Embryonic facial prominence (tissue), 1 donor: ENCODE measurements around the gene TBCD.

Experiments used
- DNase-seq: peaks from one replicate; pipeline ENCODE4 v3.0.0-alpha.2; 2016; ENCODE audit errors: extremely low spot score

The TBCD gene

DNA sequence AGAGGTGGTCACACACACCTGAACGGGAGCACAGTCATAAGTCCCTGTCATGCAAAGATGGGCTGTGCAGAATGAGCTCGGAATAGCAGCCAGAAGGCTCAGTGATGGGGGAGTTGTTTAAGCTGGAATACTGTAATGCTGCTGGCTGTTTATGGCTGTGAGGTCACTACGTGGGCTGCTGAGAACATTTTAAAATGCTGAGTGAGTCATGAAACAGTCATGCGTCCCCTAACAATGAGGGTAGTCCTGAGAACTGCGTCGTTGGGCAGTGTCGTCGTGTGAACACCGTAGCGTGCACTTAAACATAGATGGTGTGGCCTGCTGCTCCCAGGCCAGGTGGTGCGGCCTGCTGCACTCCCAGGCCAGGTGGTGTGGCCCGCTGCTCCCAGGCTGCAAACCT lies 39.7 kb downstream of the TBCD start:
- no peak for DNase-seq

DNA sequence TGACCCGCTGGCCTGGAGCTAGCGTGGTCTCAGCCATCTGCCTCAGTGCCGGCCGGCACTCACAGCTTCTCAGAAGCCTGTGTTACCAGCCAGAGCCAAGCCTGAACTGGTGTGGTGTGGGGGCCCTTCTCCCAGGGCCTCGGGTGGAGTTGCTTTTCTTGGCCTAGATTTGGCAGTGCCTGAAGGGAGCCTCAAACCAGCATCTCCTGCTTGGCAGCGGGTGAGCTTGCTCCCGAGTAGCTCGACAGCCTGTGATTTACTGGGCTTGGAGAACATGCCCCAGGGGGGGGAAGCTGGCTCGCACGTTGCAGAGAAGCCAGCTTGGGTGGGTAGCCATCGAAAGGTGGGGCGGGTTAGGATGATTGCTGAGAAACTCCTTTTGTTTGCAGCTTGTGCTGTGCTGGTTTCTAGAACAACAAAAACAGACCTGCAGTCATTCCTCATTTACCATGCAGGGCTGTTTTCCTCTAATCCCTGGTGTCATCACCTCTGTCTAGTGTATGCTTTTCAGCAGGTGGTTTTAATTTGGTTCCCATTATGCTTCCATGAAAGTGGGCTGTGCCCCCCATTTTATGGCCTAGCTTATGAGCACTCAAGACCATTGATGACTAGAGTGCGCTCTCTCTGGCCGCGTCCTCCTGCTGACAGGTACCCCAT lies 42.2 kb downstream of the TBCD start:
- DNase-seq: no peak

DNA sequence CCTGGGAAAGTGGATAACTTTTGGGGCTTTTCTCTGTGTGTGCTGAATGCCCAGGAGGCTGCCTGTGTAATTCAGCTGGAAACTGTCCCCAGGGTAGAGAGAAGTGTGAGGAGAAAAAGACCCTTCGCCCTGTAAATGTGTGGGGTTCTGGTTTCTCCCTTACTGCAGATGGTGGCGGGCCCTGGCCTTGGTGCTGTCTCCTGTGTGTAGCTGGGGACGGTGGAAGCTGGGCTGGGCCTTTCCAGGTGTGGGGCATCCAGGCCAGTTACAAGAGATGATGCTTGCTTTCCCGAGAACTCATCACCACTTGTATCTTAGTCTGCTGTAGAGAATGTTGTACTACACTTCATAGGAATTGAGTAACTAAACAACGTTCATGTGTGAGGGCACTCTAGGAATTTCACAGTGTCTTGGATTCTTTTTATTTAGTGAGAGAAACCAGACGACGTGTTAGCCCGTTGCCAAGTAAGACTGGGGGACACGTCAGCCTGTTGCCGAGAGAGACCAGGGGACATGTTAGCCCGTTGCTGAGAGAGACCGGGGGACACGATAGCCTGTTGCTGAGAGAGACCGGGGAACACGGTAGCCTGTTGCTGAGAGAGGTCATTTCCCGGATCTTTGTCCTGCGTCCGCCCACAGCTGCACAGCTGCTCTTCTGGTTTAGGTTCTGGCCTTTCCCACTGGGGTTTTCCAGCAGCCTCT lies 43.1 kb downstream of the TBCD start:
- no peak for DNase-seq

DNA sequence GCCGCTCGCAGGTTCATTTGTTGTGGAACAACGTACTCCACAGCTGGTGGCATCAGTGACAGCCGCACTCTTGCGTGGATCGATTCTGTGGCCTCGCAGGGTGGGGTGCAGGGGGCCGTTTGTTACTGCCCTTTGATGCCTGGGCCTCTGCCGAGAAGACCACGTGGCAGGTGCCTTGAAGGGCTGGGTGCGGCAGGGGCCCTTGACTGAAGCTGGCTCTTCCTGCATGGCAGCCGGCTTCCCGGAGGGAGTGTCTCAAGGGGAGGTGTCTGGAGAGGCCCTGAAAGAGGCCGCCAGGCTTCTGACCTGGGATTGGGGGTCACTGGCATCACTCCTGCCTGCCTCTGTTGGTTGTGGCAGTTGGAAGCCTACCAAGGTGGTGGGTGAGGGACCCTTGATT lies 43.8 kb downstream of the TBCD start:
- no peak for DNase-seq

DNA sequence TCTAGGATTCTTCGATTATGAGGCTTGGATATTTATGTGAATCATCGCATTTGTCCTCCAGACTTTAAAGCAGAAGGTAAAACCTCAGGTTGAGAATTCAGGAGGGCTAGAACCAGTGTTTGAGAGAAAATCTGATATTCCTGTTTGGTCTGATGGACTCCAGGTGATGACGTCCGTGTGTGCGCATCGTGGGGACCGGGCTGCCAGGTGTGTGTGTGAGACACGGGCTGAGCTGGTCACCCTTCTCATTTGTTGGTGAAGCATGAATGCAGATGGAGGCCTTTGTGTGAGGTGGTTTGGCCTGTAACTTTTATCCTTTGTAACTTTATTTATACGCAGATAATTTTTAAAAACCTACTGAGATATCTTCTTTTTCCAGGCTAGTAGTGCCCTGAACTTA lies 45.2 kb downstream of the TBCD start:
- DNase-seq: no peak

DNA sequence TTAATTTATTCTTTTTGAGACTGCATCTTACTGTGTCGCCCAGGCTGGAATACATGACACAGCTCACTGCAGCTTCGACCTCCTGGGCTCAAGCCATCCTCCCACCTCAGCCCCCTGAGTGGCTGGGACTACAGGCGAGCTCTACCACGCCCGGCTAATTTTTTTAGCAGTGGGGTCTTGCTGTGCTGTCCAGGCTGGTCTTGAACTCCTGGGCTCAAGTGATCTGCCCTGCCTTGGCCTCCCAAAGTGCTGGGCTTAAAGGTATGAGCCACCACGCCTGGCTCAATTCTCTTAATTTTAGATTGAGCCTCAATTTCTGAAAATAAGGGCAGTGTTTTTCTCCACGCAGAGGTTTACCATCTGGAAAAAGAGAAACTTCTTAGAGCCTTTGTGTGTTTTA lies 46.9 kb downstream of the TBCD start:
- no peak for DNase-seq

DNA sequence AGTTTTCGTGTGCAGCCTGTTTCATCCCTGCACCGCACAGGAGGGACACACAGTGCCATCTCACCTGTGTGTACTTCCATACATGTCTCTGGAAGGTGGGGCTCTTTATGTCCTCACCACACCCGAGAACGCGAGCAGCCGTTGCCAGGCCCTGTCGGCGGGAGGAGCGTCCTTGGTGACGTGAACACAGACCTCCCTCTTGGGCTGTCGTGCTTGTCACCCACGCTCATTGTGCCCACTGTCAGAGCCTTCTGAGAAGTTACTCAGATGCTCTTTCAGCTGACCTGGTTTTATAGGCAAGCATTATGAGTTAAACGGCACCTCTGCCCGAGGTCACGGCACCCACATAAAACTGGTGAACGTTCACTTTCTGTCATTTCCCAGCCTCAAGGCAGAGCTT lies 47.7 kb downstream of the TBCD start:
- DNase-seq: no peak

DNA sequence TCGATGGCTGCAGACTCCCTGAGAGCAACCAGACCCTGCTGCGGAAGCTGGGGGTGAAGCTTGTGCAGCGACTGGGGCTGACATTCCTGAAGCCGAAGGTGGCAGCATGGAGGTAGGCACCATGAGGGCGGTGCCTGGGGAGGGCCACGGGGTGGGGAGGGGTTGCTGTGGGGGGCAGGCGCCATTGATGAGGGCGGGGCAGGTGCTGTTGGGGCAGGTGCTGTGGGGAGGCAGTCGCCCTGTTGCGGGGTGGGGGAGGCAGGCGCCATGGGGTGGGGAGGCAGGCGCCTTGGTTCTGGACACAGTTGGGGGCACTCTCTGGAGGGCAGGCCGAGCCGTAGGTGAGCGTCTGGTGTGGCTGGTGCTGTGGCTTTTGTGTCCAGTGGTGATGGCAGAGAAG lies 49.0 kb downstream of the TBCD start:
- no peak for DNase-seq

DNA sequence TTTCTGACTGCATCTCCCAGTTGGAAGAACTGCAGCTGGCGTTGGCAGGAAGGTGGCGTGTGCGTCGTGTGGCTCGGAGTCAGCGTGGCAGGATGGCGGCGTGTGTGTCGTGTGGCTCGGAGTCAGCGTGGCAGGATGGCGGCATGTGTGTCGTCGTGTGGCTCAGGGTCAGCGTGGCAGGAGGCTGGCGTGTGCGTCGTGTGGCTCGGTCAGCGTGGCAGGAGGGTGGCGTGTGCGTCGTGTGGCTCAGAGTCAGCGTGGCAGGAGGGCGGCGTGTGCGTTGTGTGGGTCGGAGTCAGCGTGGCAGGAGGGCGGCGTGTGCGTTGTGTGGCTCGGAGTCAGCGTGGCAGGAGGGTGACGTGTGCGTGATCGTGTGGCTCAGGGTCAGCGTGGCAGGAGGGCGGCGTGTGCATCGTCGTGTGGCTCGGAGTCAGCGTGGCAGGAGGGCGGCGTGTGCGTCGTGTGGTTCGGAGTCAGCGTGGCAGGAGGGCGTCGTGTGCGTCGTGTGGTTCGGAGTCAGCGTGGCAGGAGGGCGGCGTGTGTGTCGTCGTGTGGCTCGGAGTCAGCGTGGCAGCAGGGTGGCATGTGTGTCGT lies 49.6 kb downstream of the TBCD start:
- no peak for DNase-seq

DNA sequence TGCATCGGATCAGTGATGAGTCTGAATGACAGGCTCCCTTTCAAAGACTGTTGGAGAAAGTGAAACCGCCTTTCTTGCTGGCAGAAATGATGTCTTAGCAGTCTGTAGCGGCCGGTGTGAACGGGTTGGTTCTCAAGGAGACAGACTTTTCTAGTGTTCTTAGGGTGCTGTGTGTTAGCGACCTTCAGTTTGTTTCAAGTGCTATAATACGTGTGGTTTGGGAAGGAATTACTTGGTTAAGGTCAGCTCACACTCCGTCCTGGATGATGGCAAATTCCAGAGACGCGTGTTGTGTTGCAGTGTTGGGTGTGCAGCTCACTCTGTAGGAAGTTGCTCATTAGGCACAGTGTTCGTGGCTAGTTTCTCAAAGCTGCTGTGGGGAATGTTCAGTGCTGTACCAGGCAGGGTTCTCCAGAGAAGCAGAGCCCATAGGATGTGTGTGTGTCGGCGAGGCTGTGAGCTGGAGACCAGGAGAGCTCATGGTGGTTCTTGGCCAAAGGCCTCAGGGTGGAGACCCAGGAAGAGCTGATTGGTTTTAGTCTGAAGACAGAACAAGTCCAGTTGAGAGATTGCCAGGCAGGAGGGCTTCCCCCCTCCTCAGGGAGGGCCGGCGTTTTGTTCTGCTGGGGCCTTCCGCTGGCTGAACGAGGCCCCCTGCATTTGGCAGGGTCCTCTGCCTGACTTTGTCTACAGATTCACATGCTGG lies 50.4 kb downstream of the TBCD start:
- no peak for DNase-seq

DNA sequence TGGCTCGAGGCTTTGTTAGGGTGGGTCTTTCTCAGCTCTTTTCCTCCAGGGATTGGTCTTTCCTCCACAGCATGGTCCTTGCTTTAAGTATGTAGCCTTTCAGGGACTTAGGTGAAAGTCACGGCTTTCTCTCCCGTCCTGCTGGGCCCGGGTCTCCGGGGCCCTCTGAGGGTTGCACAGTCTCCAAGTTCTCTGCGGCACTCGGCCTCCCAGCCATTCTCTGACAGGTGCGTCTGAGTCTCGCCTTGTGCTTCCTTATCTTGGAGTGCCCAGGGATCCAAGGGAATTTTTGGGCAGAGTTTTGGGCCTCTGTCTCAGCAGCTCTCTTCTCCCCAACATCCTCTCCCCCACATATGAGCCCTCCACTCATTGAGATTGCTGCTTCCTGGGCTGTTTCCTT lies 51.3 kb downstream of the TBCD start:
- DNase-seq: no peak

DNA sequence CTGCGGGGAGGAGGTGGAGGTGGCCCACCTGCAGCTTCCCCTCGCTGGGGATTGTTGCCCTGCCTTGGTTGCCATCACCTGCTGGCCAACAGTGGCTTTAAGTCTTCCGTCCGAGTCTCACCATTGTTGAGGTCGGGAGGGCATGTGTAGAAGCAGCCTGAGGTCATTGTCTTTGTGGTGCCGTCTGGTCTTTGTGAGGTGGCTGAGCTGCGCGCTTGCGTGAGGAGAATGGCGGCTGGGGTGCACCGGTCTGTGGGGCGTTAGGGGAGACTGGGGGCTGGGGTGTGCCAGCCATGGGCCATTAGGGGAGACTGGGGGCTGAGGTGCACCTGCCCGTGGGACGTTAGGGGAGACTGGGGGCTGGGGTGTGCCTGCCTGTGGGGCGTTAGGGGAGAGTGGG lies 51.7 kb downstream of the TBCD start:
- no peak for DNase-seq

DNA sequence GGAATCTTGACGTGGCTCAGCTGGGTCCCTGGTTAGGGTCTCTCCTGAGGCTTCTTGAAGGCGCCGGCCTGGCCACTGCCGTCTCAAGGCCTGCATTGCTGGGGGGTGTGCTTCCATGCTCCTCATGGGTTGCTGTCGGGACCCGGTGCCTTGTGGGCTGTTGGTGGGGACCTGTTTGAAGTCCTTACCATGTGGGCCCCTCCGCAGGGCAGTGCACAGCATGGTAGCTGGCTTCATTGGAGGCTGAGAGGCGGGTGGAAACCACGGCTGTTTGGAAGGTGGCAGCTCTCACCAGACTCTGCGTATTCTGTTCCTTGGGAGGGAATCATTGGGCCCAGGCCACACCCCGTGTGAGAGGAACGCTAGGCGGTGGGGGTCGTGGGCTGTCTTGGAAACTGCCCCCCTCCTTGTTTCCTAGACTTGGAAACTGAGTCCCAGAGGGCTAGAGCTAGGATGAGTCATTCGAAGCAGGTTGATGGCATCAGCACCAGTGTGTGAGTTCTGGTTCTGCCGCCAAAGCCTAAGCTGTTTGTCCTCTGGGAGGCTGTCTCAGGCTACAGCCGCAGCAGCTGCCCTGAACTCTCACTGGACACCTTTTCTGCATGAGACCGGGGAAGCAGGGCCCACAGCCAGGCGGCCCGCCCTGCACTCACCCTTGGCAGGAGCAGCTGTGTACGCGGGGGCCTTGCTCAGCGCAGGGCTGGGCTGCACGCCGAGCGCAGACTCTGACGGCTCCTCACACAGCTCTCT lies 52.8 kb downstream of the TBCD start:
- DNase-seq: no peak

DNA sequence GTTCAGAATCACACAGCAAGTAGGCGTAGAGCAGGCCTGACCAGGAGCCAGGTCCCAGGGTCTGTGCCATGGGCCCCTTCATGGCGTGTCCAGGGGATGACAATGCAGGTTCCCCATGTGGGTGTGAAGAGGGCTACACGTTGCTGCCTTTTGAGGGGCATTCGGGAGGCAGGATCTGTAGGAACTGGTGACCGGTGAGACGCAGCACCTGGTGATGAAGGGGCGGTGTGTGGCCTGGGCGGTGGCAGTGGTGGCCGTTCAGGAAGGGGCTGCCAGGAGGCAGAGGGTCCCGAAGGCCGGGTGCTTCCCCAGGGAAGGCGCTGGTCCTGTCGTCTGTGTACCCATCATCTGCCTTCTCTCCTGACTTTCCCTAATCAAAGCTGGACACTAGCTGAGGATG lies 53.4 kb downstream of the TBCD start:
- DNase-seq: no peak

DNA sequence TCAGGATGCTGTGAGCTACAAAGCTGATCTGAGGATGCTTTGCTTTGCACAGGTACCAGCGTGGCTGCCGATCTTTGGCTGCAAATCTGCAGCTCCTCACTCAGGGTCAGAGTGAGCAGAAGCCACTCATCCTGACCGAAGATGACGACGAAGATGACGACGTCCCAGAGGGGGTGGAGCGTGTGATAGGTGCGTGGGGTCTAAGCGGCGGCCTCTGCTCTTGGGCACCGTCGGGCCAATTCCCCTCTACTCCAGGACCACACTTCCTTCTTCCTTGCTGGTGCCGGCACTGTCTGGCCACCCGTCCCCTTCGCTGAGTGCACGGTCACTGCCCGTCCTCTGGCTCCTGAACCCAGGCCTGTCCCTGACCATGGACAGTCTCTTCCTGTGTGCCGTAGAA lies 54.0 kb downstream of the TBCD start:
- DNase-seq: no peak

DNA sequence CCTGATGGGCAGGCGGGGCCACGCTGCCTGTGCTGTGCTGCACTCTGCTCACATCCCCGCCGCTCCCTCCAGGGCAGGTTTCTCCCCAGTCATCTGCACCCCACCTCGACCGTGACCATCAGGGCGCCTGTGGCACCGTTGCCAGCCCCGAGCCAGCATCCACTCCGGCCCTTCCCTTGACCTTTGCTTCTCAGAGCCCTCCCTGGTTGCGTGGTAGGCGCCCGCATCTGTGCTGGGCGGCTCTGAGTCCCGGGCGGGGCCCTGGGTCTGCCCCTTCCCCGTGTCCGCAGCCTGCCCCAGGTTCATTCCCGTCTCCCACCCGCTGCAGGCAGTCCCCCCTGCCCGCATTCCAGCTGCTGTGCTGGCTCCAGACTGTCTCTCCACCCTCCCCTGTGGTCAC lies 54.8 kb downstream of the TBCD start:
- no peak for DNase-seq

DNA sequence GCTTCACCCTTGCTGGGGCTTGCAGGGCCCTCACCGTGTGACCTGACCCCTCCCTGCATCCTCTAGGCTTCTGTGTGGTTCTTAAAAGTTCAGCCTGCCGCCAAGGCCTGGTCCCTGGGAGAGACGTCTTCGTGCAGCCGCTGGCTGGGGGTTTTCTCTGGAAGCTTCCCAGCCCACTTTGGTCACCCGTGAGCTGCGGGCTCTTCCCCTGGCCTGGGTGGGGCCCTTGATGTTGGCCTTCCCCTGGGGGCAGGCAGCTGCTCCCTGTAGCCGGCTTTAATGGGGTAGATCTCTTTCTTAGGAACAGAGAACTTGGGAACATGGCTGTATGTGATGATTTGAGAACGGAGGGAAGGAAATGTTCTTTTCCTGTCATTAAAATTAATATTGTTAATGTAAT lies 55.2 kb downstream of the TBCD start:
- peak; percentile 25 for DNase-seq

DNA sequence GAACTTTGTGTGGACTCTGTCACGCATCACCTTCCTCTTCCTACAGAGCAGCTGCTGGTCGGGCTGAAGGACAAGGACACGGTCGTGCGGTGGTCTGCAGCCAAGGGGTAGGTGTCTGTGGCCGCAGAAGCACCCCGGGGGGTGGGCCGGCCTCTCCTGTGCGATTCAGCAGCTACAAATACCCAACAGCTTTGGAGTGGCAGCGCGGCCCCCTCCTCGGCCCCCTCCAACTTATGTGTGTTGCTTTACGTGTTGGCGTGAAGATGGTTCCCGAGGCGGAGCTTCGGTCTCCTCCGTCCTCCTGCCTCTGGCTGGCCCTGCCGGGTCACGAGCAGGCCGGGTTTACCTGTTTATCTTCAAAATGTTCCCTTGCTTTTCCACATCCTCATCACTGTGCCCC lies 55.7 kb downstream of the TBCD start:
- no peak for DNase-seq

DNA sequence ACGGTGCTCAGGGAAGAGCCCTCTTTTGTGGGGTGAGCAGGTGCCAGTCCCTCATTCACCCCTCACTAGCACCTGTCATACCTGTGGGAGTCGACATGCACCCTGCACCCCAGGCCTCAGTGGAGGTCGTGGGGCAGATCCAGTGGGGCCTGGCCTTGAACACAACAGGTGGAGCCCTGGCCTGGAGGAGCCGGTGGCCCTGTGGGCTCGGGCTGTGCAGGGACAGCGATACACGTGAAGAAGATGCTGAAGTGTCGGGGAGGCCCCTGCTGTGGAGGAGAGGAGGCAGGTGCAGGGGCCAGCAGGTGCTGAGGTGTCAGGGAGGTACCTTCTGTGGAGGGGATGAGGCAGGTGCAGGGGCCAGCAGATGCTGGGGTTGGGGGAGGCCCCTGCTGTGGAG lies 56.1 kb downstream of the TBCD start:
- no peak for DNase-seq

DNA sequence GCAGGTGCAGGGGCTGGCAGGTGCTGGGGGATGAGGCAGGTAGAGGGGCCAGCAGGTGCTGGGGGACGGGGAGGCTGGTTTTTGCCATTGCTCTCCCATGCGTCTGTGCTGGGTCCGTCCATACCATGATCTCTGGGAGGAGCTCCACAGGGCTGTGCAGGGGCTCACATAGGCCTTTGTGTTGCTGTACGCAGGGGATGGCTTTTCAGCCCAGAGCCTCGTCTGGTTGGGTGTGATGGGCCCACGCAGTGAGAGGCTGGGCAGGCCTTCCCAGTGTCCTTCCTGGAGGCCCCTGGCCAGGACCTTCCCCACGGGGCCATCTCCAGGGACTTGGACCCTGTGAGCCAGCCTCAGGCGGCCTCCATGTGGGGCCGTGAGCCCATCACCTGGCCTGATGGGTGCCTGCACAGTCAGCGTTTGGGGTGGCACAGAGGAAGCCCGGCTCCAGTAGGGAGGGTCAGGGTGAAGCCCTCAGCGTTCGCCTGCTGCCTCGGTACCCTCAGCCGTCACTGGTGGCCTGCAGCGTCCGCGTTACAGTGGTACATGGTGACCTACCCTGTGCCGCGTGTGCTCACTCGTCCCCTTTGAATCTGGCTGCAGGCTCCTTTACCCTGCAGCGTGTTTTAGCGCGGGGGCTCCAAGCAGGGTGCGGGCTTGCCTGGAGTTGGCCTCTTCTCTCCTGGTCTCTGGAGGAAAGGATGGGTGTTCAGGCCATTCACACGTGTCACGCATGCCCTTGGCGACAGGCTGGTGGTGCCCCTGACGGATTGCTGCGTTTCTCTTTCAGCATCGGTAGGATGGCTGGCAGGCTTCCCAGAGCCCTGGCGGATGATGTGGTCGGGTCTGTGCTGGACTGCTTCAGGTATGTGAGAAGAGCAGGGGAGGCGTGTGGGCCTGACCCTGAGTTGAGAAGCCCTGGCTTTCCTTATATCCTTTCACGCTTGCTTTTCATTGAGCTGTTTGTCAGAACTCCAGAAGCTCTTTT lies 57.3 kb downstream of the TBCD start:
- no peak for DNase-seq
